GM19351 (cell line): ENCODE results near the gene CYGB.
"Not testable (repeated sequence)": the region's sequence is repeated elsewhere in the genome, so short reads cannot be mapped to it uniquely, and the experiment has no call there.

Experiments
- ATAC-seq: cut with Tn5 transposase; IDR thresholded peaks from one replicate; pipeline ENCODE4 v1.9.1; 2021; ENCODE audit warnings: mild to moderate bottlenecking, moderate library complexity; ENCODE audit not compliant: unreplicated experiment

CYGB gene

DNA sequence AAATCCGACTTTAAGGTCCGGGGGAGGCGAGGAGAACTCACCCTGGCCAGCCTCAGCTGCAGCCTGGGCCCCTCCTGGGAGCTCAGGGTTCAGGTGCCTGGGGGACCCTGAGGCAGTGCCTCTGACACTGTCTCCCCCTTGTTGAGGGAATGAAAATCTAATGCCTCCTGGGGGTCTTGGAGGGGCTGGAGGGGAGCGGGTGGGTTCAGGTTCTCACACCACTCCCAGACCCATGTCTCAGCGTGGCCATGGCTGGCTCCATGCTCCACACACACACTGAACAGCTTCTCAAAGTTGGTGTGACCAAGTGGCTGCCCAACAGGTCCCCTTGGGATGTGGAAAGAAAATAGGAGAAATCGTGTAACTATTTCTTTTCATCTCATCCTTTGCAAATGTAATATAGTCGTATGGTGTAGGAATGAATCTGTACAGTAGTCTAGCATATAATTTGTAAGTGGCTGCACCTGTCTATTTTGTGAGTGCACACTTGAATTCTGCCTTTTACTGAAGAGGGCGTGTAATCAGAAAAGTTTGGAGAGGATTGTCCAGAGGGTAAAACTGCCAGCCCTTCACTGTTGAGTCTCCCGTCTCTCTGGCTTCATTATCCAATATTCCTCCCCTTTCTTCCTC is 1.5 kb upstream of the CYGB start:
- no peak for ATAC-seq

DNA sequence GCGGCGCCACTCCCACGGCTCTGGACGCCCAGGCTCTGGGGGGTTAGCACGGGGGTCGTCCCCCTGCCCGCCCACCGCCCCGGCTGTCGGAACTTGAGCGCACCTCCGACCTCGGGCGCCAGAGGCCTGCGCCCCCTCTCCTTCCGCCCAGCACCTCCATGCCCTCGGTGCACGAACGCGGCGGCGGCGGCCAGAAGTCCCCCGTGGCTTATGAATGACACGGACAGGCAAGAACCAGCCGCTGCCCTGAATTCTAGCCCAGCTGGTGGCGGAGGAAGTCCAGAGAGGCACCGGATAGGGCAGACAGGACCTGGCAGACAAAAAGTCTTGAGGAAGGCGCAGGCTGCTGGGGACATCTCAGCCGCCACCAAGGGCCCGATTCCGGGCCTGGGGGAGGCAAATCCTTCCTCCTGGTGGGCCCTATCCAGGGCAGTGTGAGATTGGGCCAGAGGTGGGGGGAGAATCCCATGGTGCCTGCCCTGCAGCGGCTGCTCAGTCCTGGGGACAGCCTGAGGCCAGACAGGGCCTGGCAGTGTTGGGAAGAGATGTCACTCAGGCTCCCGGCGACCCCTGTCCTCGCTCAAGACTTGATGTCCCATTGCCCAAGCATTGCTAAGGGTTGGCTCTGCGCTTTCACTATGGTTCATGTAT is 897 bp upstream of the CYGB start:
- no peak for ATAC-seq

DNA sequence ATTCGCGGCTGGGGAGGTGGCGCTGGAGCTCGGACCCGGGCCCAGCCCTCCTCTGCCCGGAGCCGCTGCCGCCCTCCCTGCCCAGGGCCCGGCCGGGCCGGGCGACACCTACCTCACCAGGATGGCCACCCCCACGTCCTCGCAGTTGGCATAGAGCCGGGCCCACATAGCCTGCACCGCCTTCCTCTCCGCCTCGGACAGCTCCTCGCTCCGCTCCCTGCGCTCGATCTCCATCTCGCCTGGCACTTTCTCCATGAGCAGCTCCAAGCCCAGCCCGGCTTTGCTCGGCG is 276 bp downstream of the CYGB start:
- no peak for ATAC-seq

DNA sequence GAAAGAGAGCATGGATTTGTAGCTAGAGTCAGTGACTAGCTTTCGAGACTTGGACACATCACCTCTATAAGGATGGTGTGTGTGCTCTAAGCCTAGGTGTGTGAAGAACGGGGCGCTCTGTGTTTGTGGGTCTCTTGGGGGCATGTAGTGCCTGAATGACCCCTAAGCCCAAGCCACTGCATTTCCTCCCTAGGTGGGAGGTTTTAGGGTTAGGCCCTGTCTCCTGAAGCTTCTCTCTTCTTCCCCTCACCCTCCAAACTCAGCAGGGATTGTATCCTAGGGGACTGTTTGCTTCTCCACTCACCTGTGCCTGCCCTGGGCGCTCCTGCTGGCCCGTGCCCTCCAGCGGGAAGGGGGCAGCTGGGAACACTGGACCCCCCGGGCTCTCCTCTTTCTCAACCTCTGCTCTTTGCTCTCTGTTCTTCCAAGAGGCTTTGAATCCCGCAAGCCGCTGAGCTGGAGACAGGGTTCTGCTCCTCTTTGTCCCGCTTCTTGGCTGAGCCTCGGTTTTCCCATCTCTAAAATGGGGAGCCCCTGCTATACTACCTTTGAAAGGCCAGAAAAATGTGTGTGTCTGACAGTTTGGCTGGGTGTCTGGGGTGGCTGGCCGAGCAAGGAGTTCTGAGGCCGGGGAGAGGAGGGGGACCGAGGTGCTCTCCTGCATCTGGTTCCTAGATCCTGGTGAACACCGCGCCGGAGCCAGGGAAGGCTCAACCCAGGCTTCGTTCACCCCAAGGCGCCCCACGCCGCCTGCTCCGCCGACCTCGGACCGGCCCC is 810 bp downstream of the CYGB start:
- ATAC-seq, result no peak

DNA sequence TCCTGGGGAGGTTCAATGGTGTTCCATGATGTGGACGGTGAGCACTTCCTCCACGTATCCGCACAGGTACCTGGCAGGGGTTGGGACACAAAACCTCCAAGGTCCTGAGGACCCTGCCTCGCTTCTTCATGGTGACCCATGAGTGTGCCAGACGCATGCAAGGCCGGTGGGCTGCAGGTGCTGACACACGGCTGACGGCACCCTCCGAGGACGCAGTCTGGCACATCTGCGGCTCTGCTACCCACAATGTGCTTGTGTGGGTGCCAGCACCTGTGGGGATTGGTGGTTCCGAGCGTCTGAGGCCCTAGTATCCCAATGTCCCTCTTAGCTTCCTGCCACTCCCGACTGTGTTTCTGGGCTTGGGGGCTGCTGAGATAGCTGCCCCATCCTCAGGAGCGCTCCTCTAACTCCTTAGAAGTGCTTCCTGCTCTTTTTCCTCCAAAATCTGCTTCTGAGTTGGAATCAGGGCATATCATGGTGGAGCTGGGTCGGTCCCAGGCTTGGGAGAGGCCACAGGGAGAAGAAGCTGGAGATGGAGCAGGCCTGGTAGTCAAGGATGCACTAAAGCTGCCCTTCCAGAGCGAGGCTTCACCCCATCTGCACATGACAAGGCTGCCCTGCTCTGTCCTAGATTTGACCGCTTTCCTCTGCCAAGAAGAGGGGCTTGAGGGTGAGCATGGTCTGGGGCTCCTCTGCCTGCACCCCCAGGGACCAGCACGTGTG is 1.6 kb downstream of the CYGB start:
- no peak for ATAC-seq

DNA sequence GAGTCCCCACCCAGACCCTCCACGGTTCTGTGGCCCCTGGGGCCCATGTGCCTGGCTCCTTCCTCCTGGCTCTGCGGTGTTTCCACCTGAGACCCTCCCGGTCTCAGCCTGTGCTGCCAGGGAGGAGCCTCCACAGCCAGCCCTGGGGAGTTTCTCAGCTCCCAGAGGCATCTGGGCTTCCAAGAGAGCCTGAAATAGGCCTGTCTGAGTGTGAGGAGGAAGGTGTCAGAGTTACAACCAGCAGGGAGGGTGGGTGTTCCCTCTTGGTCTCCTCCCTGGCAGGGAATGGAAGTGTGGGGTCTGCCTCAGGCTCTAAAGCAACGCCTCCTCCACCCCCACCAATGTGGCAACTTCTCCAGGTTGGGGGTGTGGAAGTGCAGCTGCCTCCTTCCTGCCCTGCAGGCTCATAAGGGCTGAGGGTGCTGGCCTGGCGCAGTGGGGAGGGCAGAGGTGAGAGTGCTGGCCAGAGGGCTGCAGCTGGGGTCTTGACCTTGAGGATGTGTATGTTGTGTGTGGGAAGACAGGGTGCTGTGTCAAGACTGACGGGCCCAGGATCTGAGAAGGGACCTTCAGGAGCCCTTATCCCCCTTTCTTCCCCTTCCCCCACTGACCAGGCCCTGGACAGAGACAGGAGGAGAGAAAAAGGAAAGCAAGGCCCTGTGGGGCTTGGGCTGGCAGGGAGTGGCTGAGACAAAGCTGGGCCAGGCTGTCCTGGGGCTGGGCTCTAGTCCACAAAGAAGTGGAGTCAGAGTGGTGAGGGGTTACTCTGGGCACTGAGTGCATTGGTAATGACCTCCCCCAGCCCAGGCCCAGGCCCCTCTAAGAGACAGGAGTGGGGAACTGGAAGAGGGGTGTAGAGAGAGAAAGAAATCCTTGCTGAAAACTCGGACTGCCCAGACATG is 2.4 kb downstream of the CYGB start:
- no peak for ATAC-seq

DNA sequence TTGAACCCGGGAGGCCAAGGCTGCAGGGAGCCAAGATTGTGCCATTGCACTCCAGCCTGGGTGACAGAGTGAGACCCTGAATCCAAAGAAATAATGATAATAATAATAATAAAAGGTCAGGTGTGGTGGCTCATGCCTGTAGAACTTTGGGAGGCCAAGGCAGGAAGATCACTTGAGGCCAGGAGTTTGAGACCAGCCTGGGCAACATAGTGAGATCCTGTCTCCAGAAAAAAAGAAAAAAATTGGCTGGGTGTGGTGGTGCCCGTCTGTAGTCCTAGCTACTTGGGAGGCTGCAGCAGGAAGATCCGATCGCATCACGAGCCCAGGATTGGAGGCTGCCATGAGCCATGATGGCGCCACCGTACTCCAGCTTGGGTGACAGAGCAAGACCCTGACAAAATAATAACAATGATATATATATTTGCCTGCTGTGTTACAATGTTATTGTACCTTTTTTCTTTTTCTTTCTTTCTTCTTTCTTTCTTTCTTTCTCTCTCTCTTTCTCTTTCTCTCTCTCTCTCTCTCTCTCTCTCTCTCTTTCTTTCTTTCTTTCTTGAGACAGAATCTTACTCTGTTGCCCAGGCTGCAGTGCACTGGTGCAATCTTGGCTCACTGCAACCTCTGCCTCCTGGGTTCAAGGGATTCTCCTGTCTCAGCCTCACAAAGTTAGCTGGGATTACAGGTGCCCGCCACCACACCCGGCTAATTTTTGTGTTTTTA is 3.7 kb downstream of the CYGB start:
- ATAC-seq, result not testable (repeated sequence)

DNA sequence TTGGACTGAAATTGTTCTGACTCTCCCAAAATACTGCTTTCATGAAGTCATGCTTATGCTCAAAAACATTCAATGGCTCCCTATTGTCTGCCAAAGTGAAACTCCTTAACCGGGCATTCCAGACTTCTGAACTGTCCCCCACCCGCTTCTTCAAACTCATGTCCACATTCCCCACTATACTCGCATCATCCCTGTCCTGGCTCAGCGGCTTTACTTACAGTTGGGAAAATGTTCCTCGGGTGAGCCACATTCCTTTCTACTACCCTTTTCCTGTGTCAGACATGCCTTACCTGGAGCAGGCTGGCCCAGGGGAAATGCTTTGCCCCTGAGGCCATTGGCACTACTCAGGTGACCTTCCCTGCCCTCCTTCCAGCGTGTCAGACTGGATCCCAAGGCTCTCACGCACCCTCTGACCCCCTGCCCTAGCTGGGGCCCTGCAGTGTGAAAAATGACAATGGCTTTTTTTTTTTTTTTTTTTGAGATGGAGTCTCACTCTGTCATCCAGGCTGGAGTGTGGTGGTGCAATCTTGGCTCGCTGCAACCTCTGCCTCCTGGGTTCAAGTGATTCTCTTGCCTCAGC is 5.3 kb downstream of the CYGB start:
- no peak for ATAC-seq

DNA sequence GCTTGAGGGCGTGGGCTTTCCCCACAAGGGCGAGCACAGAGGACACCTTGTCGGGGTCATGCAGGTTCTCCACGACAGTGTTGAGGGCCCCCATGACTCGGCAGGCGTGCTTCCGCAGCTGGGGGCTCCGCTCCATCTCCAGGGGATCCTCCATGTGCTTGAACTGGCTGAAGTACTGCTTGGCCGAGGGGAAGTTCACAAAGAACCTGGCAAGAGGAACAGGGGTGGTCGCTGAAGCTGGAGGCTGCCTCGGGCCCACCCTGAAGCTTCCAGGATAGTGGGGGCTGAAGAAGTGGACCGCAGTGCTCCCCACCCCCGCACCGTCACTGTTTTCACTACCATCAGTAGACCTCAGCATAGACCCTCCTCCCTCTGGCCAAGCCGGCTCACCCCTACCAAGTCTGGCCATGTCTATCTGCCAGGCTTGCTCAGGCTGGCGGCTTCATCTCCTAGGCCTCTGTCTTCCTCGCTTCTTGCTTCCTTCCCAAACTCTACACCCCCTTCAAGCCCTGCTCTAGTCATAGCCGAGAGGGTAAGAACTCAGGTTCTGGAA is 5.9 kb downstream of the CYGB start:
- ATAC-seq, result no peak

DNA sequence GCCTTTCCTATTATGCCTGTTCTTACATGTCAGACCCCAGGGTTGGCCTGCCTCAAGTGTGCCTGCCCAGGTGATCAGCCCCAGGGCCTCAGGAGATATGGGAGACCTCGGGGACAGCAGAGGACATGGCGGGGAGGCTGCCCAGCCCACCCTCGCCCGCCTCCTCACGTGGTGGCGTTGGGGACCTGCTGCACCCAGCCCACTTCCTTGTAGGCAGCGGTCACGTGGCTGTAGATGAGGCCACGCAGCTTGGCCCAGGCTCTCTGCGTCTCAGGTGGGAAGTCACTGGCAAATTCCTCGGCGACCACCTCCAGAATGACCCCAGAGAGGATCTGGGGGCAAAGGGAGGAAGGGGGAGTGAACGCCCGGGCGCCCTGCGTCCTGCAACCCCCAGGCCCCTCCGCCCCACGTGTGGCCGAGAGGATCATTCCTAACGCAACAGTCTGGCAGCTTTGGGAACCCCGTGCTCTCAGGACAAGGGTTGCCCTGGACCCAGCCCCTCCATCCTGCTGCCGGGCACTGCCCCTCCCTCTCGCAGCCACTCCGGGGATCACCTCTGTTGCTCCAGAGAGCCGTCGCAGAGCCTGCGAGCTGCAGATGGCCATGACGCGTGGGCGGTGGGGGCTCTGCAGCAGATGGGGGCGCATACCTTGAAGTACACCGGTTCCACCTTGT is 6.6 kb downstream of the CYGB start:
- no peak for ATAC-seq

DNA sequence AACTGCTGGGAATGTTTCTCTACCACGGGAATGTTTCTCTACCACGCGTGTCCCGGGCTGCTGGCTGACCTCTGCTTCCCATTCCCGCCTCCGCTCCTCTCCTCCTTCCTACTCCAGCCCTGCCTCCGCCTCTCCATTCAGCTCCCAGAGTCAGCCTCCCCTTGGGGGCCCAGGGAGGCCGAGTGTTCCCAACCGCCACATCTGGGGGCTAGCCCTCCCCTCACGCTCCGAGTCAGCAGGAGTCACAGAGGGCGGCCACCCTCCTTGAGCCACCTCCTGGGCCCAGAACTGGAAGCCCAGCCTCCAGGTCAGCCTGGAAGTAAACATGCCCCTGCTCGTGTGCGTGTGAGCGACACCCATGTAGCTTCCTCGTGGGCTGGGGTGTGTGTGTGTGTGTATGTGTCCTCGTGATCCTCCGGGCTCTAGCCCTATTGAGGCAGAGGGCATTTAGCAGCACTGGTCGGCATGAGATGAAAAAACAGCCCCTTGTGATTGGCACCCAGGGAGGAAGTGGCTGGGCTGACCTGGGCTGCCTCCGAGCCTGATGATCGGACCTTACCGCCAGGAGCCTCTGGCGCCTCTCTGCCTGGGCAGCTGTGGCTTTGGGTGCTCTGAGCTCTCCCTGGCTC is 7.3 kb downstream of the CYGB start:
- ATAC-seq, result no peak

DNA sequence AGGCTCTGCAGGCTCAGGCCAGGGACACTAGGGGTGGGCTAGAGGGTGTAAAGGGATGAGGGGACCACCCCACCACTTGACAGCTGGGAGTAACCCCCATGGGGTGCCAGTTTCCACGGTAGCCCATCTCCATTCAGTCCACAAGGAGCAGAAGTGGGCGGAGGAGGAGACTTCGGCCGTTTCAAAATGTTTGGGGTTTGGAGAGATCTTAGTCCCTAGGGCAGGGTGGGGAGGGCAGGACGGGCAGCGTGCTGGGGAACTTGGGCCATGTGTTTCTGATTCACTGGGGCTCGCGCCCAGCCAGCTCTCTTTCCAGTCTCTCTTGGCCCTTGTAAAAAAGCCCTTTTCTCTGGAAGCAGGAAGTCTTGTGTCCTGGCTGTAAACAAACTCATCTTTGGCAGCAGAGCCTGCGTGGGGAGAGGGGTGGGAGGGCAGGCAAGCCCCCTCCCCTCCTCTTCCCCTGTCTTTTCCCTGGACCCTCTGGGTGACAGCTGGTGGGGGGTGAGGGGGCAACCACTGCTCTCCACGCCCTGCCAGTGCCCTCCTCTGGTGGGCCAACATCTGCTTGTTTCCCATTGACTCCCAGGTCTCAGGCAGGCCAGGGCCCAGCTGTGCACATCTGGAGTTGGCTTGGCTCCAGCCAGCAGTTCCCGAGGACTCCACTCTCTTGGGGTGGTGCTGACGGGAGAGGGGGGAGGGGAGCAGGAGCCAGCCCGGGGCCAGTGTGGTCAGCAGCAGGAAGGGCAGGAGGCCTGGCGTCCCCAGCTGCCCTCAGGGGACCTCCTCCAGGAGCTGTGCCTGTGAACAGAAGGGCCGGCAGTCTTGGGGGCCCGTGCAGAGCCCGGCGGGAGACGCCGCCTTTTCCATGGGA is 8.1 kb downstream of the CYGB start:
- no peak for ATAC-seq

DNA sequence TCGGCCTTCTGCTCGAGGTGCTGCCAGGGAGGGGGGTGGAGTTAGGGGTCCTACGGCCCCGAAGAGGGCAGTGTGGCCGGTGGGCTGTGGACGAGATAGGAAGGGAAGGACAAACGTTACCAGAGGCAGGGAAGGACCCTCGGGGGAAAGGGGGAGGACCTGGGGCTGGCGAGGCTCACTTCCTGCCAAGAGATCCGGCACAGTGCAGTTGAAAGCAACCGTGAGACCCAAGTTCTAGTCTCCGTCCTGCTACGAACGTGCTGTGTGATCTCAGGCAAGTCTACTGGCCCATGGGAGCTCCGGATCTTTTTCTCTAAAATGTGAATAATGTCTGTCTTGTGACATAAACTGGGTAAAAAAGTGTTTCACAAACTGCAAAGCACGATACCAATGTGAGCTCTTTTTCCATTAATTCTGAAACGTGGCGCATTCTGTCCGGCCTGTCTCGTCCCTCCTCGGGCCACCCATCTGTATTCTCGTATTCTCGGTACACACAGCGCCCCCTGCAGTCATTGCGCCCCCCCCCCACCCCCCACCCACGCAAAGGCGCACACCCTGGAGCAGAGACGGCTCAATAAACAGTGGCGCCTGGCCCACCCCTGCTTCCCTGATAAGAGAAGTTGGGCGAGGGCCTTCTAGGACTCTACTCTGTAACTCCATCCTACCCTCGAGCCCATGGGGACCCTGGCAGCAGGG is 8.8 kb downstream of the CYGB start:
- no peak for ATAC-seq

DNA sequence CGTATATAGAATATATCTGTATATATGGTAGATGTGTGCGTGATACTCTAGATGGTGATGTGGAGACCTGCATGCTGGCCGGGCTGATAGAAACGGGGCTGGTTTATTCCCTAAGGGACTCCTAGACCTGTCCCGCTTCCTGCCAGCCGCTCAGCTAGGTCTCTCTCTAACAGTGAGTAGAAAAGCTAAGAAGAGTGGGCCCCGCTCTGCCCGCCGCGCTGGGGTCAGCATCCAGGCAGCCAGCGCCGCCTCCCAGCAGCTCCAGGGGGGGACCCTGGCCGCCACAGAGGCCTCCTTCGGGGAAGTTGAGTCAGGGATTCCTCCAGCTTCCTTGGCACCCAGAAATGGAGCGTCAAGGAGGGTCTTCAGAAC is 9.4 kb downstream of the CYGB start:
- ATAC-seq, result peak; percentile 35

DNA sequence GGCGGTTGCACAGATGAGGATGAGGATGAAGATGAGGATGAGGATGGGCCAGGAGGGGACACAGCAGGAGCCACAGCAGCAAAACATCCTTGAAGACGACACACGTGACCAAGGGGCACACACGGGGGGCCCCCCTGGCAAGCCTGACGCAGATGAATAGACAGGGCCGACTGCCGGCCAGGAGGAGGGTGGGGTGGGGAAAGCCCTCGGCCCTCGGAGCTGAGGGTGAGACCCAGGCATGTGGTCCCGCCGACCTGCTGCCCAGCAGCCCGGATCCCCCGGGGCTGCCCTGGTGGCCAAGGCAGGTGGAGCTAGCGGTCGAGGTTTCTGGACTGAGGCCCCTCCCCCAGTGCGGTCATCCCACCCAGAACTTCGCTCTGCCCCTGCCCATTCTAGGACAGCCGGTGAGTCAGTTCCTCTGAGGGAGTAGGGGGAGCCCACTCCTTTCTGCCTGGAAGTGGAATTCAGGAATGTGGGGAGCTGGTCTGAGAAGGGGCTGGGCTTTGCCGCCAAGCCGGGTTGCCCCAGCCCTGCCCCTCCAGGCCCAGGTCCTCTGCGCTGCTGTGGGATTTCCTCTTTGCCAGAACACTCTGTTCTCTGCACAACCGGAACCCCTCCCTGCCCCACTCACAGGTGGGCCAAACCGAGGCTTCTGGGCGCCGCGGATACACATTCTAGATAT is 9.9 kb downstream of the CYGB start:
- ATAC-seq, result peak; percentile 42

DNA sequence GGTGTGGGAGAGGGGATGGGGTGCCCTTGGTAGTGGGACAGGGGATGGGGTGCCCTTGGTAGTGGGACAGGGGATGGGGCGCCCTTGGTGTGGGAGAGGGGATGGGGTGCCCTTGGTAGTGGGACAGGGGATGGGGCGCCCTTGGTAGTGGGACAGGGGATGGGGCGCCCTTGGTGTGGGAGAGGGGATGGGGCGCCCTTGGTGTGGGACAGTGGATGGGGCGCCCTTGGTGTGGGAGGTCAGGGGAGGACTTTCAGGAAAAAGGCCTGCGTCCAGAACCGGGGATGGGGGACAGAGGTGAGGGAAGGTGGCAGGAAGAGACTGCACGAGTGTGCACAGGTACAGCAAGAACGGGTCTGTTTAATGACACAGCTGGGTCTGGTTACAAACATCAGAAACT is 10.5 kb downstream of the CYGB start:
- not testable (repeated sequence) for ATAC-seq

DNA sequence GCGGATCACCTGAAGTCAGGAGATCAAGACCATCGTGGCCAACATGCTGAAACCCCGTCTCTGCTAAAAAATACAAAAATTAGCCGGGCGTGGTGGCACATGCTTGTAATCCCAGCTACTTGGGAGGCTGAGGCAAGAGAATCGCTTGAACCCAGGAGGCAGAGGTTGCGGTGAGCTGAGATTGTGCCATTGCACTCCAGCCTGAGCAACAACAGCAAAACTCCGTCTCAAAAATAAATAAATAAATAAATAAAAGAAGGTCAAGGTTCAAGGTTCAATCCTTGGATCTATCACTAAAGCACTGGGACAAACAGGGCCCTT is 12.0 kb downstream of the CYGB start:
- not testable (repeated sequence) for ATAC-seq
